H1 (cell line): ENCODE measurements around the gene GRIP2. TPM values are rescaled to one million over a fixed set of nuclear protein-coding genes. Genes with fewer than 3 reads are reported as not detected.

Source experiments
- CTBP2 ChIP-seq: IDR thresholded peaks from 2 replicates; pipeline ENCODE4 v1.7.0; 2011; ENCODE audit warnings: borderline replicate concordance, mild to moderate bottlenecking, moderate library complexity, mixed read lengths, low read length; ENCODE audit not compliant: insufficient read depth, insufficient read length
- polyA plus RNA-seq, 7 experiments: library from polyadenylated mRNA; depleted of rRNA in 3 of 7; stranded (reverse) in 5 of 7; unstranded in 2 of 7; fragments of >200 nt in 5 of 7; fragments of 200-250 nt in 2 of 7; gene quantifications; 1 replicate in 5 of 7; 2 replicates in 1 of 7; 4 replicates in 1 of 7; pipeline versions ENCODE4 v1.2.1 to v1.2.3, GENCODE V29; 2011 to 2013; ENCODE audit warnings: missing spikeins in 2 of 7, mixed read lengths in 2 of 7
- total RNA-seq: library from RNA; stranded (reverse); fragmentation: NEBNext Ultra II Directional; extraction: Animal tissue kit (Norgen Biotek cat#: 25700); gene quantifications from 2 replicates; pipeline ENCODE4 v1.2.1, GENCODE V29; 2021
- TF ChIP-seq, protein P1 (sequence below): fragments of 300-600 bp; sonication (generic); IDR thresholded peaks from 2 replicates; pipeline ENCODE4 v1.7.1; 2012; ENCODE audit warnings: low read length, moderate library complexity, mild to moderate bottlenecking, inconsistent platforms; ENCODE audit not compliant: insufficient replicate concordance
- TF ChIP-seq, protein P2 (sequence below), 3 experiments: IDR thresholded peaks; 1 replicate in 2 of 3; 2 replicates in 1 of 3; pipeline versions ENCODE4 v1.5.1 to v1.6.1; 2011; ENCODE audit warnings: low read length in 3 of 3, mild to moderate bottlenecking in 3 of 3, inconsistent platforms in 2 of 3, low read depth in 1 of 3, moderate library complexity in 1 of 3; ENCODE audit not compliant: insufficient read depth in 1 of 3; ENCODE audit errors: control extremely low read depth in 1 of 3

The GRIP2 gene
- total and polyA plus RNA-seq, 2 of the 8 experiments (the other 6 are each of a cell fraction or from before 2014, with no cell fraction given): 2.5 to 6.4 TPM

DNA sequence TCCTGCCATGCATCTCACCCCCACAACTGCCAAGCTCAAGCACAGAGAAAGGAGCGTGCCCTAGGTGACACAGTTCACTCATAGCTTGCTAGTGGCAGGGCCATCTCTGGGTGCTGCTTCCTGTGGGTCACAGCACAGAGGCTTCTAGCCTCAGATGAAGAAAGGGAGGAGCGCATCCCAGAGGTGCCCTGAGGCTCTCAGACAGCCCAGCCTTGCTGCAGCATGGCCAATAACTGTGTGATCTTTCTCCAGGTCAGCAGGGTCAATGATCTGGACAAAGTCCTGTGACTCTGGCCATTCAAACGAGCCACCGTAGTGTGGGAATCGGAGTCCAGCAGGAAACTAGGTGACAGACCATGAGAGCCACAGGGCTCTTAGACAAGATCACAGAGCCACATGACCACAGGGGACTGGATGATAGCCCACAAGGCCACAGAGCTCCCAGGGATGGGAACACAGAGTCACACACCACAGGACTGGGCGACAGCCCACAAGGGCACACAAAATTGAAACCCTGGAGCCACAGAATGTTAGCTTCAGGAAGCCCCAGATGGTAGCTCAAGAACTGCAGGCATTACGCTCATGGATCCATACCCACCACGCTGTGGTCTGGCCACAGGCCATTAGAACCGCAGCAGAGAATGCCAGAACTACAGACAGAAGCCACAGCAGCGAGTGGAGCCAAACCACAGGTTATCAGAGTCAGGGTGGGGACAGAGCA lies 25.9 kb upstream of the GRIP2 start (continued):
- TF ChIP-seq, protein P1, sequence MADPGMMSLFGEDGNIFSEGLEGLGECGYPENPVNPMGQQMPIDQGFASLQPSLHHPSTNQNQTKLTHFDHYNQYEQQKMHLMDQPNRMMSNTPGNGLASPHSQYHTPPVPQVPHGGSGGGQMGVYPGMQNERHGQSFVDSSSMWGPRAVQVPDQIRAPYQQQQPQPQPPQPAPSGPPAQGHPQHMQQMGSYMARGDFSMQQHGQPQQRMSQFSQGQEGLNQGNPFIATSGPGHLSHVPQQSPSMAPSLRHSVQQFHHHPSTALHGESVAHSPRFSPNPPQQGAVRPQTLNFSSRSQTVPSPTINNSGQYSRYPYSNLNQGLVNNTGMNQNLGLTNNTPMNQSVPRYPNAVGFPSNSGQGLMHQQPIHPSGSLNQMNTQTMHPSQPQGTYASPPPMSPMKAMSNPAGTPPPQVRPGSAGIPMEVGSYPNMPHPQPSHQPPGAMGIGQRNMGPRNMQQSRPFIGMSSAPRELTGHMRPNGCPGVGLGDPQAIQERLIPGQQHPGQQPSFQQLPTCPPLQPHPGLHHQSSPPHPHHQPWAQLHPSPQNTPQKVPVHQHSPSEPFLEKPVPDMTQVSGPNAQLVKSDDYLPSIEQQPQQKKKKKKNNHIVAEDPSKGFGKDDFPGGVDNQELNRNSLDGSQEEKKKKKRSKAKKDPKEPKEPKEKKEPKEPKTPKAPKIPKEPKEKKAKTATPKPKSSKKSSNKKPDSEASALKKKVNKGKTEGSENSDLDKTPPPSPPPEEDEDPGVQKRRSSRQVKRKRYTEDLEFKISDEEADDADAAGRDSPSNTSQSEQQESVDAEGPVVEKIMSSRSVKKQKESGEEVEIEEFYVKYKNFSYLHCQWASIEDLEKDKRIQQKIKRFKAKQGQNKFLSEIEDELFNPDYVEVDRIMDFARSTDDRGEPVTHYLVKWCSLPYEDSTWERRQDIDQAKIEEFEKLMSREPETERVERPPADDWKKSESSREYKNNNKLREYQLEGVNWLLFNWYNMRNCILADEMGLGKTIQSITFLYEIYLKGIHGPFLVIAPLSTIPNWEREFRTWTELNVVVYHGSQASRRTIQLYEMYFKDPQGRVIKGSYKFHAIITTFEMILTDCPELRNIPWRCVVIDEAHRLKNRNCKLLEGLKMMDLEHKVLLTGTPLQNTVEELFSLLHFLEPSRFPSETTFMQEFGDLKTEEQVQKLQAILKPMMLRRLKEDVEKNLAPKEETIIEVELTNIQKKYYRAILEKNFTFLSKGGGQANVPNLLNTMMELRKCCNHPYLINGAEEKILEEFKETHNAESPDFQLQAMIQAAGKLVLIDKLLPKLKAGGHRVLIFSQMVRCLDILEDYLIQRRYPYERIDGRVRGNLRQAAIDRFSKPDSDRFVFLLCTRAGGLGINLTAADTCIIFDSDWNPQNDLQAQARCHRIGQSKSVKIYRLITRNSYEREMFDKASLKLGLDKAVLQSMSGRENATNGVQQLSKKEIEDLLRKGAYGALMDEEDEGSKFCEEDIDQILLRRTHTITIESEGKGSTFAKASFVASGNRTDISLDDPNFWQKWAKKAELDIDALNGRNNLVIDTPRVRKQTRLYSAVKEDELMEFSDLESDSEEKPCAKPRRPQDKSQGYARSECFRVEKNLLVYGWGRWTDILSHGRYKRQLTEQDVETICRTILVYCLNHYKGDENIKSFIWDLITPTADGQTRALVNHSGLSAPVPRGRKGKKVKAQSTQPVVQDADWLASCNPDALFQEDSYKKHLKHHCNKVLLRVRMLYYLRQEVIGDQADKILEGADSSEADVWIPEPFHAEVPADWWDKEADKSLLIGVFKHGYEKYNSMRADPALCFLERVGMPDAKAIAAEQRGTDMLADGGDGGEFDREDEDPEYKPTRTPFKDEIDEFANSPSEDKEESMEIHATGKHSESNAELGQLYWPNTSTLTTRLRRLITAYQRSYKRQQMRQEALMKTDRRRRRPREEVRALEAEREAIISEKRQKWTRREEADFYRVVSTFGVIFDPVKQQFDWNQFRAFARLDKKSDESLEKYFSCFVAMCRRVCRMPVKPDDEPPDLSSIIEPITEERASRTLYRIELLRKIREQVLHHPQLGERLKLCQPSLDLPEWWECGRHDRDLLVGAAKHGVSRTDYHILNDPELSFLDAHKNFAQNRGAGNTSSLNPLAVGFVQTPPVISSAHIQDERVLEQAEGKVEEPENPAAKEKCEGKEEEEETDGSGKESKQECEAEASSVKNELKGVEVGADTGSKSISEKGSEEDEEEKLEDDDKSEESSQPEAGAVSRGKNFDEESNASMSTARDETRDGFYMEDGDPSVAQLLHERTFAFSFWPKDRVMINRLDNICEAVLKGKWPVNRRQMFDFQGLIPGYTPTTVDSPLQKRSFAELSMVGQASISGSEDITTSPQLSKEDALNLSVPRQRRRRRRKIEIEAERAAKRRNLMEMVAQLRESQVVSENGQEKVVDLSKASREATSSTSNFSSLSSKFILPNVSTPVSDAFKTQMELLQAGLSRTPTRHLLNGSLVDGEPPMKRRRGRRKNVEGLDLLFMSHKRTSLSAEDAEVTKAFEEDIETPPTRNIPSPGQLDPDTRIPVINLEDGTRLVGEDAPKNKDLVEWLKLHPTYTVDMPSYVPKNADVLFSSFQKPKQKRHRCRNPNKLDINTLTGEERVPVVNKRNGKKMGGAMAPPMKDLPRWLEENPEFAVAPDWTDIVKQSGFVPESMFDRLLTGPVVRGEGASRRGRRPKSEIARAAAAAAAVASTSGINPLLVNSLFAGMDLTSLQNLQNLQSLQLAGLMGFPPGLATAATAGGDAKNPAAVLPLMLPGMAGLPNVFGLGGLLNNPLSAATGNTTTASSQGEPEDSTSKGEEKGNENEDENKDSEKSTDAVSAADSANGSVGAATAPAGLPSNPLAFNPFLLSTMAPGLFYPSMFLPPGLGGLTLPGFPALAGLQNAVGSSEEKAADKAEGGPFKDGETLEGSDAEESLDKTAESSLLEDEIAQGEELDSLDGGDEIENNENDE: no peak
- no peak for TF ChIP-seq CTBP2
- TF ChIP-seq, protein P2, sequence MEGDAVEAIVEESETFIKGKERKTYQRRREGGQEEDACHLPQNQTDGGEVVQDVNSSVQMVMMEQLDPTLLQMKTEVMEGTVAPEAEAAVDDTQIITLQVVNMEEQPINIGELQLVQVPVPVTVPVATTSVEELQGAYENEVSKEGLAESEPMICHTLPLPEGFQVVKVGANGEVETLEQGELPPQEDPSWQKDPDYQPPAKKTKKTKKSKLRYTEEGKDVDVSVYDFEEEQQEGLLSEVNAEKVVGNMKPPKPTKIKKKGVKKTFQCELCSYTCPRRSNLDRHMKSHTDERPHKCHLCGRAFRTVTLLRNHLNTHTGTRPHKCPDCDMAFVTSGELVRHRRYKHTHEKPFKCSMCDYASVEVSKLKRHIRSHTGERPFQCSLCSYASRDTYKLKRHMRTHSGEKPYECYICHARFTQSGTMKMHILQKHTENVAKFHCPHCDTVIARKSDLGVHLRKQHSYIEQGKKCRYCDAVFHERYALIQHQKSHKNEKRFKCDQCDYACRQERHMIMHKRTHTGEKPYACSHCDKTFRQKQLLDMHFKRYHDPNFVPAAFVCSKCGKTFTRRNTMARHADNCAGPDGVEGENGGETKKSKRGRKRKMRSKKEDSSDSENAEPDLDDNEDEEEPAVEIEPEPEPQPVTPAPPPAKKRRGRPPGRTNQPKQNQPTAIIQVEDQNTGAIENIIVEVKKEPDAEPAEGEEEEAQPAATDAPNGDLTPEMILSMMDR (IDR thresholded peaks at IDR 0.05; ENCODE audit: control extremely low read depth in 1 of 3, insufficient read depth in 1 of 3, low read depth in 1 of 3, low read length in 3 of 3): no peak
